Effector memory CD8-positive, alpha-beta T cell (primary cell): Measurements from ENCODE around the gene CMSS1.
"Not testable (repeated sequence)": the region's sequence is repeated elsewhere in the genome, so short reads cannot be mapped to it uniquely, and the experiment has no call there.

ENCODE experiments used
- ATAC-seq: fragments of 150-1000 bp; cut with Tn5 transposase; replicated peaks from 2 replicates; pipeline ENCODE4 v1.10.0; 2021; ENCODE audit warnings: mild to moderate bottlenecking, moderate library complexity
- DNase-seq, 3 experiments: peaks; one replicate each; pipeline ENCODE4 v3.0.0; 2021
- H3K27ac Mint-ChIP-seq, 2 donors: one replicate each; pipeline ENCODE4 v1.8.0; 2022; ENCODE audit warnings: mild to moderate bottlenecking in 2 of 2, mixed read lengths in 2 of 2, moderate library complexity in 2 of 2
- H3K27me3 Mint-ChIP-seq, 2 donors: one replicate each; pipeline ENCODE4 v1.8.0; 2022; ENCODE audit warnings: mixed read lengths in 2 of 2
- H3K36me3 Mint-ChIP-seq: one replicate; pipeline ENCODE4 v1.8.0; 2022; ENCODE audit warnings: mild to moderate bottlenecking, moderate library complexity, mixed read lengths; ENCODE audit not compliant: insufficient read depth
- H3K4me1 Mint-ChIP-seq, 2 donors: one replicate each; pipeline ENCODE4 v1.8.0; 2022; ENCODE audit warnings: low read depth in 2 of 2, mixed read lengths in 2 of 2
- H3K4me3 Mint-ChIP-seq, 2 donors: one replicate each; pipeline ENCODE4 v1.8.0; 2022; ENCODE audit warnings: mild to moderate bottlenecking in 2 of 2, mixed read lengths in 2 of 2, moderate library complexity in 2 of 2
- H3K9me3 Mint-ChIP-seq, 2 donors: one replicate each; pipeline ENCODE4 v1.8.0; 2022; ENCODE audit warnings: mixed read lengths in 2 of 2

CMSS1 gene

DNA sequence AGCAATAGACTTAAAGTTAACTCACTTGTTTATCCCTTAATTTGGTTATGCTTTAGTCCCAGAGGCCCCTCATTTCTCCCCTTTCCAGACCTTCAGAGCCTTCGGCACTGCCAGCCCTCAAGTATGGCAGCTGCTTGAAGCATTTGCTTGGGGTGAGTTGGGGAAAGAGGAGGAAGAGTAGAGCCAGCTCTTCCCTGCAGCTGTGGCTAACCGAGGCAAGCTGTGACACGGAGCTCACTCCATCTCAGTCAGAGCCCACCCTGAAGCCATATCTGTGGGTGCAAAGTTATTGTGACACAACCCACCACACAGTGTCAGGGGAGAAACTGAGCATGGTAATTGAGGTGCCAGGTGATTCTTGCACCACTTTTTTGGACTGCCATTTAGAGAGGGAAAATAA, 230.6 kb downstream of the CMSS1 start:
- DNase-seq (no peak), ATAC-seq (no peak)
- Mint-ChIP-seq H3K4me3 (peak overlapping the region in 1 of 2 donors; percentile 42), H3K27ac (no peak overlapping the region), H3K27me3 (no peaks in the 10 kb centered on the region), H3K4me1 (peaks cover 0 to 6% of the 10 kb centered on the region in 2 donors), H3K36me3 (no peaks in the 10 kb centered on the region), H3K9me3 (no peaks in the 10 kb centered on the region)

DNA sequence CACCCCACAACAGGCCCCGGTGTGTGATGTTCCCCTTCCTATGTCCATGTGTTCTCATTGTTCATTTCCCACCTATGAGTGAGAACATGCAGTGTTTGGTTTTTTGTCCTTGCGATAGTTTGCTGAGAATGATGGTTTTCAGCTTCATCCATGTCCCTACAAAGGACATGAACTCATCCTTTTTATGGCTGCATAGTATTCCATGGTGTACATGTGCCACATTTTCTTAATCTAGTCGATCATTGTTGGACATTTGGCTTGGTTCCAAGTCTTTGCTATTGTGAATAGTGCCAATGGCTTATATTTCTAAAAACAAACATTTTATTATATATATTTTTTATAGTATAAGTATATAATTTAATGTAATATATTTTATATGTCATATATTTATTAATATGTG, 233.9 kb downstream of the CMSS1 start:
- H3K27ac Mint-ChIP-seq, H3K4me1 Mint-ChIP-seq, ATAC-seq, DNase-seq, H3K27me3 Mint-ChIP-seq, H3K9me3 Mint-ChIP-seq, H3K4me3 Mint-ChIP-seq, H3K36me3 Mint-ChIP-seq: not testable (repeated sequence)

DNA sequence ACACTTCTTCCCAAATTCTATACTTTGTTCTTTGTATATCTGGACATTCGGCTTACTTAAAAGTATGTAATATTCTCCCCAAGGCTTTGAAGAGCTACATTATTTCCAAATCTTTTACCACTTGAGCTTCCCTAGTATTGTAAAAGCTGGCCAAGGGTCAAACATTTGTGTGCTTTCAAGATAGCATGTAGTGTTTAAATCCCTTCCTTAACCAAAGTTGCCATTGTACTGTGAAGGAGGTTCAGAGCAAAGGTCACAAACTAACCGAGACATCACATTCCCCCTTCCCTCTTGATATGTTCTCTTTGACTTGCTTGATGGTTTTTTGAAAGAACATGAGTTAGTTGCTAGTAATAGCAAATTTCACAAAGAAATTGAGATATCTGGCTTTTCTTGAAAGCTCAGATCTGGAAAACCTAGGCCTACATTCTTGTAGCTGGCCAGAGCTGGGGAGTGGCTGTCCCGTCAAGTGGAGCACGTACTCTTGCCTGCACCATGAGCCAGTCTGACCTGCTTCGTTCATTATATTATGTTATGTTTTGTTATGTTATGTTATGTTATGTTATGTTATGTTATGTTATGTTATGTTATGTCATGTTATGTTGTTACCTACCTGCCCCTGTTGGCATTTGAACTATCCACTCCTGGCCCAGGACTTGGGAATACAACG, 236.4 kb downstream of the CMSS1 start:
- Mint-ChIP-seq H3K4me1 (no peaks in the 10 kb centered on the region), H3K9me3 (no peaks in the 10 kb centered on the region), H3K36me3 (no peaks in the 10 kb centered on the region), H3K27ac (no peak overlapping the region), H3K4me3 (no peak overlapping the region), H3K27me3 (no peaks in the 10 kb centered on the region)
- ATAC-seq, result no peak
- DNase-seq, result no peak

DNA sequence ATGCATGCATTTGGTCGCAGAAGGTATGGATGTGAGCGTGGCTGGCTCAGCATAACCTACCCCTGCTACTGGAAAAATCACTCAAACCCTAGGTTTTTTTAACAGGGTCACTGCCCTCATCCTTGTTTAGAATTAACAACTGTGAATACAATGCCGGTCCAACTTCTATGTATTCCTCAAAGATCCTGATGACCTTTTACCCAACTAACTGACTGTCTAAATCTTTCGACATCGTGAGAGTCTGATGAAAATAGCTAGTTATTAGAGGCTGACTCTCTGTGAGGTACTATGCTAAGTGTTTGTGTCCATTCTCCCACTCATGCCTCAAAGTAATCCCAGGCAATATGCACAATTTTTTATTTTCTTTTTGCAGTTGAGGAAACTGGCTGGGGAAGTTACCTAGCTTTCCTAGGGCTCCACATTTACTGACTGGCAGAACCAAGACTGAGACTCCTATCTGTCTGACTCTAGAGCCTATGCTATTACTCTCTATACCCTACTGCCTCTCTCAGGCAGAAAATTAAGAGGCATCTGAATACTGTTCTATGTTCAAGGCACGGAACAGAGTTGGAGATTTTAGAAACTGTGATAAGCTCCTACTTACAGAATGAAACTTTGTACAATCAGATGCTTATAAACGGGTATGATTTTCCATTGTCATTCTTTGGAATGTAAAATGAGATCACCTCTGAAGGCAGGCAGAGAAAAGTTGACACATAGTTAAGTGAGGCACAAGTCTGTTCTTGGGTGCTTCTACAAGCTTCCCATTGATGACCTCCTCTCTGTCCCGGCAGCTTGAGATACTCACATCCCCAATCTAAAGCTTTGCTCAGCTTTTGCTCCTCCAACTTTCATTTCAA, 240.3 kb downstream of the CMSS1 start:
- Mint-ChIP-seq H3K4me3 (no peak overlapping the region), H3K4me1 (peaks cover 7 to 9% of the 10 kb centered on the region in 2 donors), H3K27me3 (no peaks in the 10 kb centered on the region), H3K9me3 (no peaks in the 10 kb centered on the region), H3K27ac (no peak overlapping the region), H3K36me3 (no peaks in the 10 kb centered on the region)
- no peak for ATAC-seq
- DNase-seq, result no peak

DNA sequence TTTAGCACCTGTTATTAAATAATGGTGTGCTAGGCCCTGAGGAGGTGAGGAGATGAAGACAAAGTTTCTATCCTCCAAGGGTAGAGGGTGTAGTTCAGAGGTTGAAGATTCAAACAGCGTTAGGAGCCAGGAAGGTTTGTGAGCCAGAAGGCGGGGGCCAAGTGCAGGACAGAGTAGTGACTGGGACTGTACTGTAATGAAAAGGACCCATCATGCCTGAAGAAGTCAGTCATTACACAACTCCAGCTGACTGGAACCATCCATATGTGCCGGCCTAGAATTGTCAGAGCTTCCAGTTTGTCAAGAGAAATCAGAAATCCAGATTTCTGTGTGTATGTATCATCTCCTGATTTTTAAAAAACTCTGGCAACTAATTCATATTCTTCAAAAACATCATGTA, 241.8 kb downstream of the CMSS1 start:
- DNase-seq (no peak), ATAC-seq (no peak)
- Mint-ChIP-seq H3K36me3 (no peaks in the 10 kb centered on the region), H3K27ac (no peak overlapping the region), H3K4me3 (no peak overlapping the region), H3K4me1 (peaks cover 7 to 9% of the 10 kb centered on the region in 2 donors), H3K27me3 (no peaks in the 10 kb centered on the region), H3K9me3 (no peaks in the 10 kb centered on the region)

DNA sequence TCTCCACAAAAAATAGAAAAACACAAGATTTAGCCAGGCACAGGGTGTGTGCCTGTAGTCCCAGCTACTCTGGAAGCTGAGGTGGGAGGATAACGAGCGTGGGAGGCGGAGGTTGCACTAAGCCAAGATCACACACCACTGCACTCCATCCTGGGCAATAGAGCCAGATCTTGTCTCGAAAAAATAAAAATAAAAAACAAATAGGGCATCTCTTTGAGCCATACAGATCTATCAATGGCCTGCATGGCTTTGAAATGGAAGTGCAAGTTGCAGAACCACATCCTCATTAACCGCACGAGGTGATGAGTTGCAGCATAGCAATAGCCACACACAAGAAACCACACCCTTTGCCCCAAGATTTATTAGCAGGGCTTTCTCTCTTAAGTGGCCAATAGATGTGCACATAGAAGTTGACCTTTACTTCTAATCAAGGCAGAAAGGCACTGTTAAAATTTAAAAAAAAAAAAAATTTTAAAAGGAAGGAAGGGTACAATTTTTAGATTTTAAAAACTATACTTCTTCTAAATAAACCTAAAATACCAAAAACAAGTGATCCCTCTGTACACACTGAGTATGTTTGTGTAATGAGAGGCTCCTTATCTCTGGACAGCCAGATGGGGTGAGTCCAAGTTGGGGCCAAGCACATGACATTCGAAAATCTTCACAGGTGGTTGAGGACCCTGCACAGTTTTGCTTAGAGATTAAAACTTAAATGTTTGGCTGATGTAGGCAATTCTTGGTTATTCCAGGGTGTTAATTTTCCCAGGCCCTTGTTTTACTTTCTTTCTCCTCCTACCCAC, 243.2 kb downstream of the CMSS1 start:
- Mint-ChIP-seq H3K4me3 (peak overlapping the region in 1 of 2 donors; percentile 13), H3K36me3 (no peaks in the 10 kb centered on the region), H3K4me1 (peaks cover 7 to 9% of the 10 kb centered on the region in 2 donors), H3K9me3 (no peaks in the 10 kb centered on the region), H3K27me3 (no peaks in the 10 kb centered on the region), H3K27ac (peak overlapping the region; percentile 39 to 63)
- DNase-seq (no peak), ATAC-seq (peak; percentile 84)

DNA sequence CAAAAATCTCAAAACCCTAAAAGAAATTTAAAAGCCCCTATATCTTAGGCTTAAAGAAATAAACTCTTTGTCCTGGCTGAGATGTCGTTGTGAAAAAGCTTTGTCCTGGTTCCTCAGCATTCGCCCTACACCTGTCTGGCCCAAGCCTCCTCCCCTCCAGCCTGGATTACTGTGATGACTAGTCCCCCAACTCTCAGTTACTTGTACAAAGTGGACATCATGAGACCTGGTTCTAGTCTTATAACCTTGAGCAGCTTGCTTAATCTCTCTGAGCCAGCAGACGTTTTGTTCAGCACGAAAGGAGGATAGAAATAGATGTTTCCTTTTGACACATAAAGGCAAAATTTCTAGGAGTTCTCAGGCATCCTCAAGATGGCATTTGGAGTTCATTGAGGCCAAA, 245.0 kb downstream of the CMSS1 start:
- H3K9me3 Mint-ChIP-seq, result no peaks in the 10 kb centered on the region

DNA sequence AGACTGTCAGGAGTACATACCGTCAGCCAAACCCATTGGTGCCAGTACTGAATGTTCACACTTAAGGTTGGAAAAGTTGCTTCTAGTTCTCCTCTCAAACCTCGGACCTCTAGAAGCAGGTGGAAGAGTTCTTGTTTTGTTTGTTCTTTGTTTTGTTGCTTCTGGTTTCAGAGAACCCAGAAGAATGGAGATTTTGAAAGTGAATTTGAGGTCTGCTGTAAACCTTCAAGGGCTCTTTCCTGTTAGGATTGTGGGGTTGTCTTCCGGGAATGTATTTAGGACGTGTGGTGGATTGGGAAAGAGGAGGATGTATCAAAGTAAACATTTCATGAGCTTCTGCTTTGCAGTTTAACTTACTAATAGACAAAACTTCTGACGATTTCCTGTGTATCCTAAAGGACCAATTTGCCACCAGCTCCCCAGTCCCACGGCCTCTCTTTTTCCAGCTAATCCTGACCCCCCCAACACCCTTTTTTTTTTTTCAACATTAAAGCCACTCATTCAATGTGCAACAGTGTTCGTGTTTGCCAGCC, 246.3 kb downstream of the CMSS1 start:
- DNase-seq (no peak), ATAC-seq (no peak)
- no peaks in the 10 kb centered on the region for H3K36me3 Mint-ChIP-seq
- H3K4me1 Mint-ChIP-seq, result peaks cover 10 to 11% of the 10 kb centered on the region in 2 donors
- no peak overlapping the region for H3K4me3 Mint-ChIP-seq
- no peaks in the 10 kb centered on the region for H3K9me3 Mint-ChIP-seq
- H3K27ac Mint-ChIP-seq, result no peak overlapping the region
- H3K27me3 Mint-ChIP-seq, result no peaks in the 10 kb centered on the region

More for the DNA sequence above, 245.0 kb downstream of the CMSS1 start:
- Mint-ChIP-seq H3K4me1 (peaks cover 7 to 9% of the 10 kb centered on the region in 2 donors), H3K36me3 (no peaks in the 10 kb centered on the region), H3K4me3 (no peak overlapping the region), H3K27me3 (no peaks in the 10 kb centered on the region), H3K27ac (no peak overlapping the region)
- ATAC-seq (no peak), DNase-seq (no peak)

DNA sequence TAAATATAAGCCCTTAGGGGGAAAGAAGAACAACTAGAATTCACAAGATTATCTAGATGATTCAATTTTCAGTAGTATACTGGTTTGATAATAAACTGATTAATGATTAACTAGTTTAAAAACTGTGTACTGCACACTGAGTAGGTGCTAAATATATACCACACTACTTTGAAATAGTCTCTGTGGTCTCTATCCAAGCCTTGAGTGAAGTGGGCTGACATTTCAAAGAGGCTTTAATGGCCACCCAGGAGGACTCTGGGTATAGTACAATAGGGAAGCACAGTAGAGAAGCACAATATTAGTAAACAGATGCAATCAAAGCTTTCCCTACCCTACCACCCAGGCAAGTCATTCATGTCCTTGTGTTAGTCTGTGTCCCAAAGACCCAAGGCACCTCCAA, 249.9 kb downstream of the CMSS1 start:
- Mint-ChIP-seq H3K36me3 (no peaks in the 10 kb centered on the region), H3K27me3 (no peaks in the 10 kb centered on the region)

DNA sequence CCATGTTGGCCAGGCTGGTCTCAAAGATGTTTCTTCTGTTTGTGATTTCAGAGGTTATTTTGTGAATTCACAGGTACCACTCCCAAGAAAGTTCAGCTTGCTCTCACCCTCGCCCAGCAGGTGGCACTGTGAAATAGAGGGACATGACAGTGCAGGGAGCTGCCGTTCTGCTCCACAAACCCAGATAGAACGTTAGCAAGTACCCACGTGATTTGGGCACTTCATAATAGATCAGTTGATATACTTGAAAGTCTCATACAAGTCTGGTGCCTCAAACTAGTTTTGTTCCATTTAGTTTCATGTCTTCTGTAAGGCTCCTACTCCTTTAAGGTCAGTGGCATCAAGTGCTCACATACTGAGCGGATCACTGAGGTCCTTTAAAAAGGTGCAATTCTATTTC, 251.2 kb downstream of the CMSS1 start:
- H3K4me1 Mint-ChIP-seq, result peaks cover 18 to 26% of the 10 kb centered on the region in 2 donors
- no peaks in the 10 kb centered on the region for H3K36me3 Mint-ChIP-seq
- peak; percentile 60 to 65 (median 61) for DNase-seq
- H3K27me3 Mint-ChIP-seq, result no peaks in the 10 kb centered on the region
- peak; percentile 93 for ATAC-seq
- H3K4me3 Mint-ChIP-seq, result no peak overlapping the region
- H3K9me3 Mint-ChIP-seq, result no peaks in the 10 kb centered on the region
- H3K27ac Mint-ChIP-seq, result no peak overlapping the region

More for the DNA sequence above, 249.9 kb downstream of the CMSS1 start:
- Mint-ChIP-seq H3K27ac (no peak overlapping the region), H3K4me1 (peaks cover 8 to 13% of the 10 kb centered on the region in 2 donors), H3K9me3 (no peaks in the 10 kb centered on the region), H3K4me3 (no peak overlapping the region)
- no peak for ATAC-seq
- DNase-seq, result no peak

DNA sequence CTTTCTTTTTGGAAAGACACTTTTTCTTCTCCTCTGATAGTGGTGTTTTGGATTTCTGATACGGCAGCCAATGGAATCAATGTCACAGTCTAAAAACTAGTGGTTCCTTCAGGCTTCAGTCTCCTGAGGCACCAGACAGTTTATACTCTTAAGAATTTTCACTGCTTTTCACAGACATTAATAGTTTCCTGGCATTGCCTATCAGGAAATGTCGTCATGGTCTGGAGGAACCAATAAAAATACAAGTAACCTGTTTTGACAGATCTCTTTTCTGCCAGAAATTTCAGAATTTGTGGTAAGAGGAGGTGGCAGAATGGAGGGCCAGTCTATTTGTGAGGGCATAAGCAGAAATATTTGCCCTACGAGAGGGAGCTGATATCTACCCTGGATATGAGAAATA, 251.8 kb downstream of the CMSS1 start:
- no peaks in the 10 kb centered on the region for H3K9me3 Mint-ChIP-seq
- H3K4me3 Mint-ChIP-seq, result no peak overlapping the region
- H3K4me1 Mint-ChIP-seq, result peaks cover 22 to 29% of the 10 kb centered on the region in 2 donors
- no peaks in the 10 kb centered on the region for H3K27me3 Mint-ChIP-seq
- H3K27ac Mint-ChIP-seq, result no peak overlapping the region
- no peak for DNase-seq
- no peak for ATAC-seq
- H3K36me3 Mint-ChIP-seq, result no peaks in the 10 kb centered on the region

DNA sequence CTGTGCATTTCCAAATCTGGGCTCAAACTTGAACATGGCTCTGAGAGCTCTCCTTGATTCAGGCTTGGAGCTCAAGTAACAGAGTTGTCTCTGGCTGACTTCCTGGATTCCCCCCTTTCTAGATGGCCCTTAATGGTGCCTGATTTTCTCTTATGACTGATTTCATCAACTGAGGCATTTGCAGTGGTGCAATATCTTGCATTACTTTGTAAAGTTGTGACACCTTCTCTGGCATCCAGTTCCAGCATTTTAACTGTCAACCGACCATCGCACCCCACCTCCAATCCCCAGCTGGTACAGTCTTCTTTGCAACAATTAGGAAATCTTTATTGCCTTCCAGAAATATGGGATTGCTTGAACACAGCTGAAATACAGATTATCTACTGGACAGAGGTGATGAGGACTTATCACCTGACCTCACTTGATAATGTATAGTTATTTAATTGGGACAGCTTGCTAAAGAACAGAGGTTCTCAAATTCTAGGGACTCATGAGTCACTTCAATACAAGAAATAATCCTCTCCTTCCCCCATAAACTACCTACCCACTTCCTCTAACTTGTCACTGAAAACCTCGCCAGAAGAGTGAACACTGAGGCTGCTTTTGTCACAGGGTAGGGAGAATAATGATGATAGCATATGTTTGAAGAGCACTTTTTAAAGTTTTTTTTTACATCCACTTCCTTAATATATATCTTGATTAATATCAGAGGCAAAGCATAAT, 254.8 kb downstream of the CMSS1 start:
- DNase-seq, result no peak
- H3K27ac Mint-ChIP-seq, result peak overlapping the region in 1 of 2 donors; percentile 73
- H3K36me3 Mint-ChIP-seq, result no peaks in the 10 kb centered on the region
- no peaks in the 10 kb centered on the region for H3K27me3 Mint-ChIP-seq
- peak; percentile 54 for ATAC-seq
- H3K4me3 Mint-ChIP-seq, result peak overlapping the region; percentile 38 to 56
- peaks cover 26 to 29% of the 10 kb centered on the region in 2 donors for H3K4me1 Mint-ChIP-seq
- H3K9me3 Mint-ChIP-seq, result no peaks in the 10 kb centered on the region
